GM21367 (cell line): ENCODE data around the gene LOXL1.

ENCODE experiments used
- ATAC-seq: cut with Tn5 transposase; IDR thresholded peaks from one replicate; pipeline ENCODE4 v1.9.1; 2021; ENCODE audit not compliant: unreplicated experiment

LOXL1 gene

DNA sequence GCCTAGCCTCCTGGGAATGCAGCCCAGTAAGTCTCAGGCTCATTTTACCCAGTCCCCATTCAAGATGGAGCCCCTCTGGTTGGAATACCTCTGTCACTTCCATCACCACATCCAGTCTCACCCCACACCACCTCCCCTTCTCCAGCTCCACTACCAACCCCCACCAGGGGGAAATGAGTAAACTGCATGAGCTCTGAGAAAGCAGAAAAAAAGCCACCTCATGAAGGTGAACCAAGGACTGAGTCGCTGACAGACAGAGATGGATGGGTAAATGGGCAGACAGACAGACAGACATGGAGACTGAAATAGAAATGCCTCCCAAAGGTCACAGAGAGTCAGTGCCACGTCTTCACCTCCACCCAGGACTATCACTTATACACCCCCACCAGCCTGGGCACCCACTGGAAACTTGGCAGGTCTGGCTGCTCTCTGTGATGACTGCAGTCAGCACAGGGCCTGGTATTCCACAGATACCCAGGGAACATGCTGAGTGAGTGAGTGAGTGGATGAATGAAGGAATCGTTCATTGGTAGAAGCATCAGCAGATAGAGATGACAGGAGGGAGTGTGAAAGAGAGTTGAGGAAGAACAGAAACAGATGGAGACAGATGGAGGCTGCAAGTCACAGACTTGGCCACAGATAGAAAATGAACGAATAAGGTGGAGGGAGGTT lies 4.9 kb upstream of the LOXL1 start:
- ATAC-seq = no peak

DNA sequence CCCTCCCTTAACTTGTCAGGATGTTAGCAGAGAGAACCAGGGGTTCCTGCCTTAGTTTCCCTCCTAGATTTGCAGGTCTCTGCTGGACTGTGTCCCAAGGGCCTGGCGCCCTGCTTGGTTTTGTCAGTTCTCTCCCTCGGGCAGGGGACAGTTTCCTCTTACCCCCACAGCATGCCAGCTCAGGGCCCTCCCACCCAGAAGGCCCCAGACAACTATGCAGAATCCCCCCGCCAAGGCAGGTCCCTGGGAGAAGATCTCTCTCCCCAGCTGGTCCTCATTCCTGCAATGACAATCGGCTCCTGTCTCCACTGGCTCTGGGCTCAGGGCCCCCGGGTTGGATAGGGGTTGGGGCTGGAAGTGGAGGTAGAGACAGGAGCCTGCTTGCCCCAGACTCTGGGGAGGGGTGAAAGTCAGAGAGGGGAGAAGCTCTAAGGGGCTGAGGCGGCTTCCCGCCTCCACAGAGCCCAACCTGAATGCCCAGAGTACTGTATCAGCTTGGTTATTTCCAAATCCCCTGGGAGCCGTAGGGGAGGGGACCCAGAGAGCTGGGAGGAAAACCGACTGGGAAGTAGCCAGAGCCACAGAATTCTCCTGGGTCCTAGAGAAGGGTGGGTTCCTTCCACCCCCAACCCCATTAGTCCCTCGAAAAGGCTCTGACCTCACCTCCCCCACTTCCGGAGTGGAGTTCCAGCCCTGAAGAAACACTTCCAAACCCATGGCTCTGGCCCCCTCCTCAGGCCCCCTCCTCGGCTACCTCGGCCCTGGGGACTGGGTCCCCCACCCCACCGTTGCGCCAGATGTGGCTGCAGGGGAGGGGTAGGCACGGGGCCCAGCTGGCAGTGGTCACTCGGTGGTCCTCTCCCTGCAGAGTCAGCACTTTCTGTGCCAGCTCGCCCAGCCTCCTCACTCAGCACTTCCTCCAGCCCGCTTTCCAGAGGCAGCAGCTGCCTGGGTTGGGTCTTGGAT lies 3.8 kb upstream of the LOXL1 start:
- ATAC-seq = no peak

DNA sequence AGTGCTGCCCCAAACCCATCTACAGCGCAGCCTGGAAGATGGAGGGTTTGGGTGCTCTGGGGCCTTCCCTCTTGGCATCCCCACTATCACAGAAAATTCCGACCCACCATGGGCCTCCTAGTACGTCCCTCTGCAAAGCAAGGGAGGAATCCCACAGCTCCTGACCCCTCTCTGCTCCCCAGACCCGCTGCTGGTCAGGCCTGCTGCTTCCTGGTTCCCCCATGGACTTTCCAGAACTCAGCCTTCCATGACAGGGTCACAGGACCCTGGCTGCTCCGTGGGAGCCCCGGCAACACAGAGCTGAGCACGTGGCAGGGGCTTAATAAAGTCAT lies 3.1 kb upstream of the LOXL1 start:
- no peak for ATAC-seq

DNA sequence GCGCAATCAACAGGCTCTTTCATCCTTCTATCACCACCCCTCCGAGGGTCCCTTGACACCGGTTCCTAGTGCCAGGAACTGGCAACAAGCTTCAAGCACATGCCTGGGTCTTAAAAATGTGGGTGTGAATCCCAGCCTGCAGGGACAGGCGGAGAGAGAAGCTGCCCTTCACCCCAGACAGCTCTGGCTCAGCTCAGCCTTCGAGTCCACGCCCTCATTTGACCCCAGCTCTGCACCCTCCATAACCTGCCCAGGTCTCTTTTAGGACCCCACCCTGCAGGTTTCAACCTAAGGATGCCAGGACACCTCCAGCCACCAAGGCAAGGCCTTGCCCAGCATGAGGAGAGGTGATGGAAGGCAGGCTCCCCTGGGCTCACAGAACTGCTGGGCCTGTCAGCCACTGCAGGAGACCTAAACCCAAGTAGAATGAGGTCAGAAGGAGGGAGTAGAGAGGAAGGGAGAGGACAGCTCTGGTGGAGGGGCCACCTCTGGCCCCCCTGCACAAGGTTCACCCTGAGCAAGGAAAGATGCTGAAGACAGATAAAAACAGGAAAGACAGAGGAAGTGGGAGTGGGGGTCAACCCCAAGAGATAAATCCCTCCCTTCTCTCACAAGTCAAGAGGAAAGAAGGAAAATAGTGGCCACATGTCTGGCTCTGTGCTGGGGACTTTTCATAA lies 2.6 kb upstream of the LOXL1 start:
- ATAC-seq = no peak

DNA sequence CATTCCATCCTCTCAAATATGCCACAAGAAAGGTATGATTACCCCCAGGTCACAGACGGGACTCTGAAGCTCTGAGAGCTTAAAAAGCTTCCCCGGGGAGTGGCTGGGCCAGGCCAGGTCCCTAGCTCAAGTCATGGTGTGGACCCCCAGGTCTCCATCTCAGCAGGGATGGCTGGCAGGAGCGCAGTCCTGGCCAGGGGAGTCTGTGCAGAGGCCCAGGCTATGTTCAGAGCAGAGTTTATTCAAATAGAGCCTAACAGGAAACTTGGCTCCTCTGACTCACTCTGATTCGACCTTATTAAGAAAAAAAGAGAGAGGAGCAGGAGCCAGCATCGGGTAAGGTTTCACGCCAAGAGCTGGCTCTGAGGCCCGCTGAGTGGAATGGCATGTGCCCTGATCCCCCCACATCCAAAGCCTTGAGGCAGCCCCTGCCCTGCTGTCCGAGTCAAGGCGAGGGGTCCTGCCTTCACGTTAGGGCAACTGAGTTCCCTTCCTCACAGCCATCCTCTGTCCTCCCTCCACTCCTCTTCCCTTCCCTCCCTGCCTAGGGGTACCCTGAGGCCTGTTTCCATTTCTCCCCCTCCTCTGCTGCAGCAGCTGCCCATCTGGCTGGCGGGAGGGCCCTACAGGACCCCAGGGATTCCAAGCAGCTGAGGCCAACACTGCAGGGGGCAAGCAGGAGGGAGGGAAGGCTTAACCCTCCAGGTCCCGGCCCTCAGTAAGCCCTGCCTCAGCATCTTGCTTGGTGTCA lies 1.9 kb upstream of the LOXL1 start:
- no peak for ATAC-seq

DNA sequence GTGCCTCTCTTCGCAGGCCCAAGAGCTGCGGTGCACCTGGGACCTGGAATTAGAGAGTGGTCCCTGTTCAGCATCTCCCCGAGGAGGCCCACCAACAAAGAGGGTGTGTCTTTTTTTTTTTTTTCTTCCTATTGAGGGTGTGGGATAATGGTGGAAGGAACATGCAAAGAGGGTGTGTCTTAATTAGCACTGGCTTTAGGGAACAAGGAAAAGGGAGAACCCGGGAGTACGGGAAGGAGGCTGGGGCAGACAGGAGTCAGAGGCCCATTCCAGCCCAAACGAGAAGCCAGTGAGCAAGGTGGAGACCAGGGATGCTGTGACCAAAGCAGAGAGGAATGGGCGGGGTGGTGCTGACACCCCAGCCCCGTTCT lies 429 bp upstream of the LOXL1 start:
- no peak for ATAC-seq

DNA sequence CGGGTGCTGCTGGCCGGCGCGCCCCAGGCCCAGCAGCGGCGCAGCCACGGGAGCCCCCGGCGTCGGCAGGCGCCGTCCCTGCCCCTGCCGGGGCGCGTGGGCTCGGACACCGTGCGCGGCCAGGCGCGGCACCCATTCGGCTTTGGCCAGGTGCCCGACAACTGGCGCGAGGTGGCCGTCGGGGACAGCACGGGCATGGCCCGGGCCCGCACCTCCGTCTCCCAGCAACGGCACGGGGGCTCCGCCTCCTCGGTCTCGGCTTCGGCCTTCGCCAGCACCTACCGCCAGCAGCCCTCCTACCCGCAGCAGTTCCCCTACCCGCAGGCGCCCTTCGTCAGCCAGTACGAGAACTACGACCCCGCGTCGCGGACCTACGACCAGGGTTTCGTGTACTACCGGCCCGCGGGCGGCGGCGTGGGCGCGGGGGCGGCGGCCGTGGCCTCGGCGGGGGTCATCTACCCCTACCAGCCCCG lies 777 bp downstream of the LOXL1 start:
- ATAC-seq = no peak

DNA sequence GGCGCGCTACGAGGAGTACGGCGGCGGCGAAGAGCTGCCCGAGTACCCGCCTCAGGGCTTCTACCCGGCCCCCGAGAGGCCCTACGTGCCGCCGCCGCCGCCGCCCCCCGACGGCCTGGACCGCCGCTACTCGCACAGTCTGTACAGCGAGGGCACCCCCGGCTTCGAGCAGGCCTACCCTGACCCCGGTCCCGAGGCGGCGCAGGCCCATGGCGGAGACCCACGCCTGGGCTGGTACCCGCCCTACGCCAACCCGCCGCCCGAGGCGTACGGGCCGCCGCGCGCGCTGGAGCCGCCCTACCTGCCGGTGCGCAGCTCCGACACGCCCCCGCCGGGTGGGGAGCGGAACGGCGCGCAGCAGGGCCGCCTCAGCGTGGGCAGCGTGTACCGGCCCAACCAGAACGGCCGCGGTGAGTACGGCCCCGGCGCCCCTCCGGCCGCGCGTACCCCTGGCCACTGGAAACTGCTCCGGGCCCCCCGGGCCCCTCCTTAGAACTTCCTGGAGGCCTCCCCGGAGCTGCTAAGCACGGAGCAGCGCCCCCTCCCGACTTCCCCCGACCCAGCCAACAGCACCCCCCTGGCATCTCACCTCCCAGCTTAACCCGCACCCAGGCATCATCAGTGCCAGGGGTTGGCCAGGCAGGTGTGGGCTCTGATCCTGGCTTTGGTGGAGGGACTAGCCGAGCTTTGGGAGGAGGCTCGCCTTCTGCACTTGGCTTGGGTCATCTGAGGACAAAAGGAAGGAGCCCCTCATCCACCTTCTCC lies 1.4 kb downstream of the LOXL1 start:
- no peak for ATAC-seq

DNA sequence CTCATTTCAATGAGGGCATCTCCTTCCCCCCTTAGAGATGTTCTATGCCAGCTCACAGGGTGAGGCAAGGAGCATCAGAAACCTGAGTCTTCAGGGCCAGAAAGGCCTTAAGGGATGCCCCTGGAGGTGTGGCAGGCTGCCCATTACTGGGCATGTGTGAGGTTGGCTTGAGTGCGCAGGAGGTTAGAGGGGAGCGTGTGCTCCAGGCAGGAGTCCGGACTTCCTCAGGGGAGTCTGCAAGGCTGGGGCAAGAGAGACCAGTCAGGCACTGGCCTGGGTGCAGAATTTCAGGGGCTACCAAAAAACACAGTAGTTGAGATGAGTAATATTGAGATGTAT lies 1.9 kb downstream of the LOXL1 start:
- no peak for ATAC-seq

DNA sequence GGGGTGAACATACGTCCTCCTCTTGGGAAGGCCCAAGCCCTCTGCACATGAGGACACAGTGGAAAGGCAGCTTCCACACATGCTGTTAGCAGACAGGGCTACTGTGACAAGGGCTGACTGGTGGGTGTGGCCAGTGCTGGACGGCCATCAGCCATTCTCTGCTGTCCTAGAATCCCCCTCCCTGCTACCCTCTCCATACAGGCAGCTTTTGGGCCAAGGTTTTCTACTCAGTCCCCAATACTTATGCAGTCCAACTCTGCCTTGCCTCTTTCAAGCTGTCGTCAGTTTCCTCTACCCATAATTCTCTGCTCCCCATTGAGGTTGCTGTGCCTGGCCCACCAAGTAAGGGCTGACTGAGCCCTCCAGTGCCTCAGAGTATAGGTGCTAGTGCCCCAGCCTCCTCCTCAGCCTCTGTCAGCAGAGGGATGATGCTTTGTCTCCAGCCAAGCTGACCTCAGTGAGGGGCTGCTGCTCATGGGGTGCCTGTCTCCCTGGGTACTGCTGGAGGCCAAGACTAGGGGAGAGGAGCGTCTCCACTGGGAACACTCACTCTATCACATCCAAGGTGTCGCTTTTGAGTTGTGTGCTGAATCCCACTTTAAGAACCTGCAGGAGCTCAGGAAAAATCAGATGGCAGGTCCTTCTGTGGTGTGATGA lies 2.8 kb downstream of the LOXL1 start:
- ATAC-seq = no peak

DNA sequence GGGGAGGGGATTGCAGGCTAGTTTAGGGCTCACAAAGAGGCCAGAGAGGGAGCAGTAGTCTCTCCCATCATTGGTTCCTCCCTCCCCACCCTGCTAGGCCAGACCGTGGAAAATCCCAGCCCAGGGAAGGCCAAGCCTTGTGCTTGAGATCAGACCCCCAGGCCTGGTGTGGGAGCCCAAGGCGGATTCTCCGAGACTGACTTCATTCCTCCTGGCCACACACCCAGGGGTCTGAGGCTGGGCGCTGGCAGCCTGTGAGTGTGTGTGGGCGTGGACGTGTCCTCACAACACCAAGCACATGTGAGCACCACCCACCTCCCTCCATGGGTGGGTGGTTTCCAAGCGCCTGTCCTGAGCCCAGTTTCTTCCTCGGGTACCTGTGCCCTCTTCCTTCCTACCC lies 4.1 kb downstream of the LOXL1 start:
- ATAC-seq = no peak

DNA sequence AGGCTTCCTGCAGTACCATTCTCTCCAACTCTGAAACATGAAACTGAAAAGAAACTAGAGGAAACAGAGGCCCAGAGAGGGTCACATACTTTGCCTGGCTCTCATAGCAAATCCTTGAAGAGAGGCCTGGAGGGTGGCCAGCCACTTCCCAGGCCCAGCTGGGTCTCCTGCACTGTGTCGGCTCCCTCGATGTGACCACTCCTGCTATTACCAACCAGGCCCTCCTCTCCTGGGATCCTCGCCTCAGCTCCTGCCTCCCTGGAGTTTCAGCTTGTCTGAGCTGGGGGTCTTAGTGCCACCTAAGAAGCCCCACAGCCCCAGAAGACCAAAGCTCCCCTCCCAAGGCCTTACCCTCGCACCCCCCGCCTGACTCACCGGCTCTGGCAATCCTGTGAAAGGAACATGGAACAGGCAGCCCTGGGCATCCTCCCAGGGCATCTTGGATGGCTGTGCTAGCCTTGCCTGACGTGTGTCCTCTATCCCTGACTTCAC lies 4.6 kb downstream of the LOXL1 start:
- ATAC-seq = no peak

DNA sequence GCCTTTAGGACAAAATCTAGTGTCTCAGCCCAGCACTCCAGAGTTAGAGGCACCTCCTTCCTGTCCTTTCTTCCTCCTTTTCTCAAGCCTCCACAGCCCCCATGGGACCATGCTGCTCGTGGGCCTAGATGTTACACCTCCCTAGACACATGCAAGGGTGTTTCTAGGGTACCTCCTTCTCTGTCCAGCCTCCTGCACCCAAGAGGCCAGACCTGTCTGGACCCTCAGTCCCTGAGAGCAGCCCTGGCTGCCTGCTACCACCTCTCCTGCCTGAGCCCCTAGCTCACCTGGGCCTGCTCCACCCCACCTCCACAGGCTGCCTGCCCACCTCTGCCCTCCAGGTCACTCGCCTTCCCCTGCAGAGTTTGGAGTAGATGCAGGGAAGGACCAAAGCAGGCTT lies 5.2 kb downstream of the LOXL1 start:
- ATAC-seq = no peak

DNA sequence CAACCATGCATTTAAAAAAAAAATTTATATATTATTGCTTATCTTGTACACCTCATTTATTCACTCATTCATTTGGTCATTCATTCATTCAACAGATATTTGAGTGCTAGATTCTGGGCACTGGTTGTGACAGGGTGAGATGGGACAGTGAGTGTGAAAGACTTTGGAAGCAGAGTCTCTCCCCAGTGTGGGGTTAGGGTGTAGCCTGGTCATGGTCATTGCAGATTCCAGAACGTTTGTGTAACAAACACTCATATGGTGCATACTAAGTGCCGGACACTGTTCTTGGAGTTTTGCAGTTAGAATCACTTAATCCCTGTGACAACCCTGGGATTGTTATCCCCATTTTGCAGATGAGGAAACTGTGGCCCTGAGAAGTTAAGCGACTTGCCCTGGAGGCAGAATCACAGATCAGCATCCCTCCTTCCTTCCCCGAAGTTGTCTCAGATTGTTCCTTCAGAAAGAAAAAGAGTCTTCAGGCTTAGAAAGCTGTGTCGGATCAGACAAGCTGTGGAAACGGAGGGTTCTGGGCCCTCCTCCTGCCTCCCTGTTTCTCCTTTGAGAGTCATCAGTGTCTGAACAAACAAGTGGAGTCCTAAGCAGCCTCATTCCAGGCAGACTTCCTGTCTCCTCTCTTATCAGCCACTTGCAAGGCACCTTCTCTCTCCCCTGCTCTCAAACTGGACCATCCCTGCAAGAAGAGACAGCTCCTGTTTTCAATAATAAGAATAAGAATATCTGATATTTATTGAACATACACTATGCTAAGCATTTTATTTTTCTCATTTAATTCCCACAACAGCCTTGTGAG lies 6.3 kb downstream of the LOXL1 start:
- ATAC-seq = no peak

DNA sequence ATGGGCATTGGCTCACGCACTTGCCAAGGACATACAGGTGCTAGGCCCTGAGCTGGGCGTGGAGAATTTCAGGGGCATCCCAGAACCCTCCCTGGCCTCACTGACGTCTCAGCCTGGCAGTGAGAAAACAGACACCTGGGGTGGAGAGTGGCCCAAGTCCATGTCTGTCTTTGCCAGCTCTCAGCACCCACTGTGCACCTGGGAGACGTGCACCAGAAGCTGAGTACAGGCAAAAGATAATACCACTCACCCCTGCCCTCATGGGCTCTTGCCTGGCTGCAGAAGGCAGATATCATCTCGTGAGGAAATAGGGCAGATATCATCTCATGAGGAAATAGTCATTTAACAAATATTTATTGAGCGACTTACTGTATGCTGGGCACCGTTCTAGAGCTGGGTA lies 8.0 kb downstream of the LOXL1 start:
- ATAC-seq = no peak

DNA sequence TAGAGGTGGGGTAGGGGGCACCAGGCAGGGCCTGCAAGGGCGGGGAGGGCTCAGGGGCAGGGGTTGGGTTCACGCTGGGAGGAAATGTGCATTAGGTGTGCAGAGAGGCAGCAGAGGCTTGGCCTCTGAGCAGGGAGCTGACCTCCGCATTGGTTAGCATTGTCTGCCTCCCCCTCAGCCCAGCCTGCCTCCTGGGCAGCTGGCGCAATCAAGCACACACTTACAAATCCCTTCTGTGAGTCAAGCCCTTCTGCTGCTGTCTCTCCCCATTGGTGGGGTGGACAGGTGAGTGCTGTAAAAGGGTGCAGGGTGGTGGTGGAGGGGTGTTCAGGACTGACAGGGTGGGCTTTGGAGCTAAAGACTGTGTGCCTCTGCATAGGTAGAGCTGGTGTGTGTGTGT lies 9.3 kb downstream of the LOXL1 start:
- ATAC-seq = no peak

DNA sequence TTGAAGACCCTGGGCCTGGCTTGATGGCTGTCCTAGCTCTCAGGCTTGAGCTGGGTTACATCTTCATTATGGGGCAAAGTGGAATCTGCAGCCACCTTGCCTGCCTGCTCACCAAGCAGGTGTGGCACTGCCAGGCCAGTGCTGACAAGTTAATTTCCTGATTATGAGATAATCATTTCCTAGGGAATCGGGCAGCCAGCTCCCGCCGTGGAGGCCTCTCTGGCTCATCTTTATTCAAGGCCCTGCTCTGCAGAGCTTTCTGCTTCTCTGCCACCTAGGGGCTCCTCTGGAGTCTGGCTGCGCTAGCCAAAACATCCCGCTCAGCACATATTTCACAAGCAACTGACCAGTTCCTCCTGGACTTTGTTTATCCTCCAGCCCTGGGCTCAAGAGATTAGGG lies 9.9 kb downstream of the LOXL1 start:
- ATAC-seq = no peak

DNA sequence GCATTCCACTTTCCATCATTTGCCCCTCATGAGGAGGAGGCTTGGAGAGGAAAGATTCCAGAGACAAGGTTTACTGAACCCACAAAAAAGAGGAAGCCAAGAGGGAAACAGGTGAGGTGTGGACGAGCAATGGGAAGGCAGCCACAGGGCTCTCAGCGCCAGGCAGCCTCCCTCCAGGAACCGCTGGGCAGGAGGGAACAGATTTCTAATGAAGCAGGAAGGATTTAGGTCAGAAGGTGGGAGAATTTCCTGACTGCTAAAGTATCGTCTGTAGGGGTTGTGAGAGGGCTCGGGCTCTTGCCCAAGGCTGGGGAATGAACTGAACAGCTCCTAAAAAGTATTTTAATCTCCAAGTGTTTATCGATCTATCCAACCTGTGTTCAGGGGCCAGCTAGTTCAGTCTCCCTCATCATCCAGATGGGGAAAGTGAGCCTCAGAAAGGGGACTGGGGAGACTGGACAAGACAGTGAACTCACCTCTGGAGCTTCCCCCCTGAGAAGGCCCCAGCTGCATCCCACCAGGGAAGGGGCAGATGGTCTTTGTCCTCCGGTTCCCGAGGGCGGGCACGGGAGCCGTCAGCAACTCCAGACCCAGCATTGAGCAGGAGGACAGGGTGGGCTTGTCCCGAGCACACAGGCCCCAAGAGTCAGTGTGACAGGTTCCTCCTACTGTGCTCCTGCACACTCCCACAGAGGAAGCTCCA lies 10.5 kb downstream of the LOXL1 start:
- no peak for ATAC-seq
